ENCODE data around the gene POR. TPM values are rescaled to one million over a fixed set of nuclear protein-coding genes. Genes with fewer than 3 reads are reported as not detected.

The POR gene
- total and polyA plus RNA-seq, 2 of the 8 experiments (the other 6 are each of a cell fraction or from before 2014, with no cell fraction given) = 98.7 to 144 TPM

- Histone ChIP-seq H3K36me3 (ENCODE audit: control insufficient read depth in 2 of 4, insufficient read depth in 4 of 4, low read length in 3 of 4) (peaks cover 0 to 9% (median 6%) of the 10 kb centered on the region in 4 experiments; a peak in 4 of 8 replicates), H3K27ac (ENCODE audit: low read depth, low read length) (no peak overlapping the region), H3K79me2 (ENCODE audit: control insufficient read depth in 1 of 2, insufficient read depth in 2 of 2, low read length in 2 of 2) (no peaks in the 10 kb centered on the region), H3K9me3 (ENCODE audit: insufficient read depth in 2 of 2, low read depth in 1 of 2, low read length in 1 of 2) (no peaks in the 10 kb centered on the region), H4K91ac (replicated peaks; ENCODE audit: insufficient read length, low read length) (no peak overlapping the region), H2BK15ac (ENCODE audit: low read length) (0 out of 2 replicates have a peak overlapping the region, but pooled peaks have one; percentile 75), H4K5ac (ENCODE audit: insufficient read length, low read depth, low read length) (no peak overlapping the region), H4K20me1 (replicated peaks in 1 of 2; ENCODE audit: control insufficient read depth in 1 of 2, insufficient read depth in 2 of 2, low read length in 2 of 2) (no peaks in the 10 kb centered on the region), H3K4me1 (replicated peaks in 1 of 4; ENCODE audit: control insufficient read depth in 3 of 4, insufficient read depth in 4 of 4, low read length in 3 of 4) (peaks cover 0 to 31% (median 21%) of the 10 kb centered on the region in 4 experiments; a peak in 6 of 7 replicates), H3K9ac (replicated peaks in 1 of 4; ENCODE audit: extremely low read depth in 1 of 4, low read depth in 3 of 4, low read length in 3 of 4) (no peak overlapping the region), H2BK120ac (replicated peaks; ENCODE audit: low read depth, low read length) (no peak overlapping the region), H3K4me2 (ENCODE audit: insufficient read depth in 1 of 2, low read depth in 2 of 2, low read length in 2 of 2) (no peak overlapping the region), H3K27me3 (replicated peaks in 1 of 4; ENCODE audit: control insufficient read depth in 3 of 4, extremely low read depth in 1 of 4, insufficient read depth in 3 of 4, low read length in 3 of 4) (no peaks in the 10 kb centered on the region), H3K23ac (ENCODE audit: insufficient read length) (no peak overlapping the region), H3K18ac (ENCODE audit: extremely low read depth, low read length) (no peak overlapping the region), H3K56ac (replicated peaks; ENCODE audit: insufficient read length, low read depth, low read length) (no peak overlapping the region), H2BK5ac (ENCODE audit: low read depth, low read length) (no peak overlapping the region; the same call in 1 of the 2 replicates), H2BK12ac (ENCODE audit: low read depth, low read length) (peak overlapping the region; percentile 39; the same call in 1 of the 2 replicates), H2AK5ac (ENCODE audit: low read depth, low read length) (no peak overlapping the region), H3K4ac (replicated peaks; ENCODE audit: insufficient read length, low read depth, low read length) (no peak overlapping the region), H4K8ac (ENCODE audit: extremely low read depth, insufficient read depth, low read length) (no peak overlapping the region), H3K4me3 (ENCODE audit: extremely low read depth in 1 of 4, insufficient read depth in 2 of 4, low read depth in 3 of 4, low read length in 4 of 4) (no peak overlapping the region; a peak in 1 of 8 replicates), H3K14ac (ENCODE audit: insufficient read length) (no peak overlapping the region), H2BK20ac (ENCODE audit: low read length) (no peak overlapping the region), H3K79me1 (ENCODE audit: low read depth, low read length) (0 out of 2 replicates have a peak, but pooled peaks cover 2% of the 10 kb centered on the region), H3K23me2 (ENCODE audit: low read depth, low read length) (peaks cover 13% of the 10 kb centered on the region; the same call in 1 of the 2 replicates), H2AFZ (ENCODE audit: low read length) (no peak overlapping the region)
- TF ChIP-seq JUND (IDR thresholded peaks at IDR 0.05; ENCODE audit: low read length) (no peak), KDM5A (IDR thresholded peaks at IDR 0.05; ENCODE audit: low read length) (no peak), CREB1 (IDR thresholded peaks at IDR 0.05) (no peak), ATF2 (IDR thresholded peaks at IDR 0.05; ENCODE audit: low read length) (no peak)
- FAIRE-seq = no peak
- ChIA-PET POLR2A (ENCODE audit: partially characterized antibody) (interaction anchor here (1.0 to 2.9 kb wide), 6 partner anchors 10 to 353 kb away, joined by 3 to 7 read pairs (median 3); partner anchors contain the start of genes MDH2, POR and STYXL1), CTCF (ENCODE audit: partially characterized antibody) (interaction anchor here (0.6 to 6.3 kb wide), 5 partner anchors 10 to 348 kb away, joined by 3 to 41 read pairs (median 4); no protein-coding TSS in a partner anchor)
- no peak for DNase-seq (ENCODE audit: low read depth in 1 of 2, low spot score in 2 of 2)
- 87% methylated on average over 9 of the region's 9 CpGs; no CpG with 5 or more reads in 1 of the 2 experiments for WGBS, 2 experiments (ENCODE audit: extremely low coverage in 1 of 2, insufficient coverage in 1 of 2, insufficient read length in 1 of 2, insufficient replicate concordance in 2 of 2, low coverage in 1 of 2, low lambda C conversion rate in 2 of 2, missing lambda C conversion rate in 1 of 2)
Observed at GRCh38 chr7:75991531-75992082, 76.7 kb downstream of the POR start.
